B cell (primary cell): ENCODE results near the gene SYNJ2.

Experiments
- CTCF ChIP-seq: fragments of 200-600 bp; IDR thresholded peaks from one replicate; pipeline ENCODE4 v1.8.0; 2022; ENCODE audit warnings: antibody characterized with exemption, mild to moderate bottlenecking
- EZH2 ChIP-seq: IDR thresholded peaks from 2 replicates; pipeline ENCODE4 v1.6.1; 2012; ENCODE audit warnings: borderline replicate concordance, low read depth, mild to moderate bottlenecking, moderate library complexity, low read length; ENCODE audit not compliant: insufficient read depth, poor library complexity, severe bottlenecking

- TF ChIP-seq EZH2: no peak
- no peak for TF ChIP-seq CTCF
These were observed 66.9 kb downstream of the SYNJ2 start for GRCh38 chr6:158048589-158048988.
